Spleen (tissue), 11 donors: ENCODE measurements around the gene GOLGA8N. TPM values are rescaled to one million over a fixed set of nuclear protein-coding genes. Genes with fewer than 3 reads are reported as not detected.

Source experiments
- DNase-seq: peaks from one replicate; pipeline ENCODE4 v3.0.0-alpha.2; 2020
- H3K27ac ChIP-seq, 8 donors: fragments of 200-600 bp; sonication (generic) in 7 of 8; 1 replicate in 4 of 8; 2 replicates in 4 of 8; pipeline versions ENCODE4 v1.5.0 to v1.8.0; 2016 to 2021; ENCODE audit warnings: inconsistent platforms in 4 of 8, mild to moderate bottlenecking in 4 of 8, moderate library complexity in 1 of 8
- H3K27me3 ChIP-seq, 7 donors: fragments of 200-600 bp; sonication (generic) in 6 of 7; replicated peaks in 1 of 7; 1 replicate in 4 of 7; 2 replicates in 3 of 7; pipeline versions ENCODE4 v1.5.0 to v1.8.0; 2016 to 2021; ENCODE audit warnings: inconsistent platforms in 3 of 7, mild to moderate bottlenecking in 1 of 7
- H3K36me3 ChIP-seq, 6 donors: fragments of 200-600 bp; sonication (generic) in 5 of 6; 1 replicate in 4 of 6; 2 replicates in 2 of 6; pipeline versions ENCODE4 v1.5.0 to v1.8.0; 2016 to 2021; ENCODE audit warnings: inconsistent platforms in 2 of 6
- H3K4me1 ChIP-seq, 6 donors: fragments of 200-600 bp; sonication (generic) in 5 of 6; 1 replicate in 3 of 6; 2 replicates in 3 of 6; pipeline versions ENCODE4 v1.5.0 to v1.8.0; 2016 to 2021; ENCODE audit warnings: inconsistent platforms in 3 of 6
- H3K4me3 ChIP-seq, 8 donors: fragments of 200-600 bp; sonication (generic) in 7 of 8; 1 replicate in 4 of 8; 2 replicates in 4 of 8; pipeline versions ENCODE4 v1.5.0 to v1.8.0; 2016 to 2021; ENCODE audit warnings: inconsistent platforms in 4 of 8, mild to moderate bottlenecking in 4 of 8, moderate library complexity in 2 of 8
- H3K9me3 ChIP-seq, 8 donors: fragments of 200-600 bp; sonication (generic) in 7 of 8; 1 replicate in 4 of 8; 2 replicates in 4 of 8; pipeline versions ENCODE4 v1.5.0 to v1.8.0; 2016 to 2021; ENCODE audit warnings: inconsistent platforms in 4 of 8
- CTCF ChIP-seq, 11 experiments: fragments of 200-600 bp in 7 of 11; fragments of 450-650 bp in 4 of 11; sonication (generic) in 4 of 11; IDR thresholded peaks in 8 of 11; conservative IDR thresholded peaks in 3 of 11; 1 replicate in 7 of 11; 2 replicates in 4 of 11; pipeline versions ENCODE4 v1.4.0 to v1.8.0; 2016 to 2021; ENCODE audit warnings: antibody characterized with exemption in 11 of 11, inconsistent platforms in 4 of 11, mild to moderate bottlenecking in 1 of 11
- POLR2A ChIP-seq, 3 donors: fragments of 450-650 bp; IDR thresholded peaks; one replicate each; pipeline ENCODE4 v1.5.1; 2017; ENCODE audit warnings: antibody characterized with exemption in 3 of 3, mild to moderate bottlenecking in 1 of 3
- POLR2AphosphoS5 ChIP-seq, 3 donors: sonication (generic); formaldehyde crosslinking; IDR thresholded peaks; one replicate each; pipeline ENCODE4 v1.5.1; 2017; ENCODE audit warnings: antibody characterized with exemption in 3 of 3
- WGBS, 5 donors: extraction: QIAGEN DNeasy Blood & Tissue Kit in 3 of 5; methylation state at CpG; one replicate each; pipeline versions ENCODE4 v1.1.5 to v1.1.7; 2013 to 2018; 5-methylcytosine and 5-hydroxymethylcytosine counted together
- intact Hi-C: fragments of 100-400 bp; cut with DNase I; formaldehyde crosslinking; loops from one replicate; pipeline ENCODE4 v1.15.0; 2023; ENCODE audit warnings: low total_unique reads
- polyA plus RNA-seq, 3 donors: library from polyadenylated mRNA; stranded (reverse); fragments of 200-250 nt; gene quantifications; one replicate each; pipeline ENCODE4 v1.2.1, GENCODE V29; 2013
- total RNA-seq, 7 donors: library from RNA; depleted of rRNA in 3 of 7; stranded (reverse); fragments of >200 nt in 3 of 7; fragmentation: NEBNext Ultra II Directional in 4 of 7; extraction: Animal tissue kit (Norgen Biotek cat#: 25700) in 4 of 7; gene quantifications; one replicate each; pipeline versions ENCODE4 v1.1.0 to v1.2.1, GENCODE V29; 2016 to 2021
- donor health status: healthy with polysubstance abuse.
- donor health status: DM: no; HTN: no; CAD: no; lungs with moderate emphysema.
- donor health status: DM: no; HTN: no; CAD: no.
- donor health status: Bipolar disorder and iron deficiency.
- donor health status: healthy.
- donor health status: DM: no; HTN: no; CAD: no.
- donor health status: DM: yes; HTN: yes; CAD: no.

The GOLGA8N gene
- total and polyA plus RNA-seq, 10 donors, result 3.7 to 25.8 (median 13.2) TPM

- TF ChIP-seq POLR2AphosphoS5 (IDR thresholded peaks at IDR 0.05) (no peak), POLR2A (IDR thresholded peaks at IDR 0.05) (no peak), CTCF (IDR thresholded peaks at IDR 0.05 in 8 of 11, conservative IDR thresholded peaks at IDR 0.05 in 3 of 11) (no peak)
- WGBS, 5 donors, result 80 to 84% (median 82%) methylated on average over 5 of the region's 5 CpGs
- Histone ChIP-seq H3K4me1 (no peaks in the 10 kb centered on the region), H3K36me3 (peaks cover 0 to 27% (median 0%) of the 10 kb centered on the region in 6 donors), H3K4me3 (no peak overlapping the region), H3K27ac (no peak overlapping the region), H3K9me3 (no peaks in the 10 kb centered on the region), H3K27me3 (peaks cover 0 to 13% (median 0%) of the 10 kb centered on the region in 7 donors)
- intact Hi-C loops, result no loop called here
- no peak for DNase-seq
These were observed 49.6 kb downstream of the GOLGA8N start for GRCh38 chr15:32642667-32643435.

GRCh38 chr15:32643907-32644445, 50.7 kb downstream of the GOLGA8N start:
- no peaks in the 10 kb centered on the region for H3K9me3 ChIP-seq
- H3K27ac ChIP-seq, result no peak overlapping the region
- peaks cover 0 to 20% (median 0%) of the 10 kb centered on the region in 6 donors for H3K36me3 ChIP-seq
- no peaks in the 10 kb centered on the region for H3K4me1 ChIP-seq
- no peak for TF ChIP-seq CTCF (IDR thresholded peaks at IDR 0.05 in 8 of 11, conservative IDR thresholded peaks at IDR 0.05 in 3 of 11)
- intact Hi-C loops, result no loop called here
- 95 to 100% (median 98%) methylated on average over 1 of the region's 1 CpG for WGBS, 5 donors
- peaks cover 0 to 13% (median 0%) of the 10 kb centered on the region in 7 donors for H3K27me3 ChIP-seq
- no peak for DNase-seq
- no peak overlapping the region for H3K4me3 ChIP-seq

- H3K4me3 ChIP-seq, result no peak overlapping the region
- no peak for DNase-seq
- H3K27me3 ChIP-seq, result peaks cover 0 to 12% (median 0%) of the 10 kb centered on the region in 7 donors
- no peaks in the 10 kb centered on the region for H3K9me3 ChIP-seq
- H3K4me1 ChIP-seq, result no peaks in the 10 kb centered on the region
- no peak overlapping the region for H3K27ac ChIP-seq
- 61 to 75% (median 68%) methylated on average over 5 of the region's 5 CpGs for WGBS, 5 donors
- TF ChIP-seq CTCF (IDR thresholded peaks at IDR 0.05 in 8 of 11, conservative IDR thresholded peaks at IDR 0.05 in 3 of 11) (no peak), POLR2AphosphoS5 (IDR thresholded peaks at IDR 0.05) (no peak), POLR2A (IDR thresholded peaks at IDR 0.05) (no peak)
- H3K36me3 ChIP-seq, result peaks cover 0 to 8% (median 0%) of the 10 kb centered on the region in 6 donors
- intact Hi-C loops, result no loop called here
These were observed 53.0 kb downstream of the GOLGA8N start for GRCh38 chr15:32646291-32646690.

GRCh38 chr15:32649342-32649741, 56.1 kb downstream of the GOLGA8N start:
- 71 to 89% (median 80%) methylated on average over 5 of the region's 5 CpGs for WGBS, 5 donors
- no peaks in the 10 kb centered on the region for H3K9me3 ChIP-seq
- peaks cover 0 to 8% (median 0%) of the 10 kb centered on the region in 6 donors for H3K36me3 ChIP-seq
- H3K27ac ChIP-seq, result no peak overlapping the region
- H3K27me3 ChIP-seq, result no peaks in the 10 kb centered on the region
- H3K4me3 ChIP-seq, result no peak overlapping the region
- TF ChIP-seq CTCF (IDR thresholded peaks at IDR 0.05 in 8 of 11, conservative IDR thresholded peaks at IDR 0.05 in 3 of 11) (no peak), POLR2A (IDR thresholded peaks at IDR 0.05) (no peak), POLR2AphosphoS5 (IDR thresholded peaks at IDR 0.05) (no peak)
- DNase-seq, result no peak
- intact Hi-C loops, result no loop called here
- H3K4me1 ChIP-seq, result no peaks in the 10 kb centered on the region
